ENCODE measurements around the gene FAM13A.

Gene FAM13A

DNA sequence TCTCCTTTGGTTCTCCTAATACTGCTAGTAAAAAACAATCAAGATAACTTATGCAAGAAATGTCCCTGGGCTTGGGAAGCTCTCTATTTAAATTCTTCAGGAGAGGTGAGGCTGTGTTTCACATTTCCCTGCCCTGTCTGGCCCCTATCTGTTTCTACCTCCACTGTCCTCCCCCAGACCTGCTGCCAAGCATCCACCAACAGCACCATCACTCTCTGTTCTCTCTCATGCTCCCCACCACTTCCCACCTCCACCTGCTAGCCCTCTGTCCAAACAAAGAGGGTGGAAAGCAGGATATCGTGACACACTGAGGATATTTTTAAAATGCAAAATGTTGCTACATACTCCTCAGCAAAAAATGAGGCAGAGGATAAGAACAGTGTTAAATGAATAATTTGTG, 271.0 kb downstream of the FAM13A start:
- Histone ChIP-seq H3K79me2 (ENCODE audit: low read length) (no peaks in the 10 kb centered on the region), H3F3A (ENCODE audit: insufficient read depth, low read length) (no peaks in the 10 kb centered on the region), H2AFZ (ENCODE audit: low read length) (no peak overlapping the region), H3K27me3 (replicated peaks; ENCODE audit: insufficient read depth, low read length) (no peaks in the 10 kb centered on the region), H3K27ac (ENCODE audit: low read length) (no peak overlapping the region), H3K4me2 (ENCODE audit: low read depth, low read length) (no peak overlapping the region), H3K4me1 (ENCODE audit: low read length) (no peaks in the 10 kb centered on the region), H4K20me1 (ENCODE audit: insufficient read depth, low read length) (no peaks in the 10 kb centered on the region), H3K9me3 (replicated peaks; ENCODE audit: insufficient read depth, low read length) (no peaks in the 10 kb centered on the region), H3K36me3 (replicated peaks; ENCODE audit: insufficient read depth, low read length) (no peaks in the 10 kb centered on the region), H3K9ac (ENCODE audit: low read length) (no peak overlapping the region), H3K9me2 (replicated peaks; ENCODE audit: insufficient read depth, low read length) (no peaks in the 10 kb centered on the region), H3K4me3 (ENCODE audit: low read length) (no peak overlapping the region)
- no peak for DNase-seq
- TF ChIP-seq, protein P1, sequence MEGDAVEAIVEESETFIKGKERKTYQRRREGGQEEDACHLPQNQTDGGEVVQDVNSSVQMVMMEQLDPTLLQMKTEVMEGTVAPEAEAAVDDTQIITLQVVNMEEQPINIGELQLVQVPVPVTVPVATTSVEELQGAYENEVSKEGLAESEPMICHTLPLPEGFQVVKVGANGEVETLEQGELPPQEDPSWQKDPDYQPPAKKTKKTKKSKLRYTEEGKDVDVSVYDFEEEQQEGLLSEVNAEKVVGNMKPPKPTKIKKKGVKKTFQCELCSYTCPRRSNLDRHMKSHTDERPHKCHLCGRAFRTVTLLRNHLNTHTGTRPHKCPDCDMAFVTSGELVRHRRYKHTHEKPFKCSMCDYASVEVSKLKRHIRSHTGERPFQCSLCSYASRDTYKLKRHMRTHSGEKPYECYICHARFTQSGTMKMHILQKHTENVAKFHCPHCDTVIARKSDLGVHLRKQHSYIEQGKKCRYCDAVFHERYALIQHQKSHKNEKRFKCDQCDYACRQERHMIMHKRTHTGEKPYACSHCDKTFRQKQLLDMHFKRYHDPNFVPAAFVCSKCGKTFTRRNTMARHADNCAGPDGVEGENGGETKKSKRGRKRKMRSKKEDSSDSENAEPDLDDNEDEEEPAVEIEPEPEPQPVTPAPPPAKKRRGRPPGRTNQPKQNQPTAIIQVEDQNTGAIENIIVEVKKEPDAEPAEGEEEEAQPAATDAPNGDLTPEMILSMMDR (IDR thresholded peaks at IDR 0.05; ENCODE audit: low read length), result no peak
- no peak for TF ChIP-seq EZH2 (optimal IDR thresholded peaks at IDR 0.05; ENCODE audit: low read depth, low read length)
- TF ChIP-seq EZH2phosphoT487 (IDR thresholded peaks at IDR 0.05; ENCODE audit: low read length), result no peak

DNA sequence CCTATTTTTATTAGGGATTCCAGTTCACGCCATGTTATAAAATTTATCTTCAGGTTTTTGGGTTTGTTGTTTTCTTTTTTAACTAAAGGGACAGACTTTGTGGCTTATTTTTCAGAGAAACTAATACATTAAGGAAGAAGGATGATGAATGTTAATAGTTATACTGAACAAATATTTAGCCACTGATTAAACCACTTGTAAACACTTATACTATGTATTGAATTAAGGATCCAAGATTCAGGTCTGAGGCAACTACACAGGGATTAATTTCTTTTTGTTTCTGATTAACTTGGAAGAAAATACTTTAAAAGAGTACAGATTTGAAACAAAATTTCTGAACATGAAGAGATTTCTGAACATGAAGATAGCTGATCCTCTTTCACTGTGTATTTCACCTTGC, 276.6 kb downstream of the FAM13A start:
- DNase-seq, result no peak
- Histone ChIP-seq H3K4me1 (ENCODE audit: low read length) (no peaks in the 10 kb centered on the region), H3K9ac (ENCODE audit: low read length) (no peak overlapping the region), H2AFZ (ENCODE audit: low read length) (no peak overlapping the region), H3K4me3 (ENCODE audit: low read length) (no peak overlapping the region), H3K4me2 (ENCODE audit: low read depth, low read length) (no peak overlapping the region), H3K27me3 (replicated peaks; ENCODE audit: insufficient read depth, low read length) (no peaks in the 10 kb centered on the region), H4K20me1 (ENCODE audit: insufficient read depth, low read length) (no peaks in the 10 kb centered on the region), H3K9me3 (replicated peaks; ENCODE audit: insufficient read depth, low read length) (no peaks in the 10 kb centered on the region), H3K9me2 (replicated peaks; ENCODE audit: insufficient read depth, low read length) (no peaks in the 10 kb centered on the region), H3K79me2 (ENCODE audit: low read length) (no peaks in the 10 kb centered on the region), H3K27ac (ENCODE audit: low read length) (no peak overlapping the region), H3K36me3 (replicated peaks; ENCODE audit: insufficient read depth, low read length) (no peaks in the 10 kb centered on the region), H3F3A (ENCODE audit: insufficient read depth, low read length) (no peaks in the 10 kb centered on the region)
- TF ChIP-seq EZH2phosphoT487 (IDR thresholded peaks at IDR 0.05; ENCODE audit: low read length) (no peak), EZH2 (optimal IDR thresholded peaks at IDR 0.05; ENCODE audit: low read depth, low read length) (no peak)
- TF ChIP-seq, protein P1 (IDR thresholded peaks at IDR 0.05; ENCODE audit: low read length), result no peak

DNA sequence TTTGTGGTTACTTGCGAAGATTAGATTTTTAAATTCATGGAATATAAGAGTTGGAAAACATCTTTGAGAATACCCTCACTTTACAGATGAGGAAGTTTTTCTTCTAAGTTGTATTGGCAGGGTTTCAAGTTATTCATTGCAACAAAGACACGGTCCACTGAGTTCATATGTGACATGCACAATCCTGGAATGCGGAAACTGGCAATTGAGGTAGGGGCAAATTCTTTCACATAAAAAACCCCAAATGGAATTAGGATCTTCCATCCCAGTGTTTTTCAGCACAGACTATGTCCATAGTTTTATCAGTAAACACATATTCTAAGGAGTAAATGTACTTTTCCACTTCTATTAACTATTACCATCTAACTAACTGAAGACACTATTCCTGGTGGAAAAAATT, 277.6 kb downstream of the FAM13A start:
- Histone ChIP-seq H3K79me2 (ENCODE audit: low read length) (no peaks in the 10 kb centered on the region), H4K20me1 (ENCODE audit: insufficient read depth, low read length) (no peaks in the 10 kb centered on the region), H3K9ac (ENCODE audit: low read length) (no peak overlapping the region), H2AFZ (ENCODE audit: low read length) (no peak overlapping the region), H3K36me3 (replicated peaks; ENCODE audit: insufficient read depth, low read length) (no peaks in the 10 kb centered on the region), H3K4me3 (ENCODE audit: low read length) (no peak overlapping the region), H3F3A (ENCODE audit: insufficient read depth, low read length) (no peaks in the 10 kb centered on the region), H3K27ac (ENCODE audit: low read length) (no peak overlapping the region), H3K9me2 (replicated peaks; ENCODE audit: insufficient read depth, low read length) (no peaks in the 10 kb centered on the region), H3K4me1 (ENCODE audit: low read length) (no peaks in the 10 kb centered on the region), H3K9me3 (replicated peaks; ENCODE audit: insufficient read depth, low read length) (no peaks in the 10 kb centered on the region), H3K27me3 (replicated peaks; ENCODE audit: insufficient read depth, low read length) (no peaks in the 10 kb centered on the region), H3K4me2 (ENCODE audit: low read depth, low read length) (no peak overlapping the region)
- TF ChIP-seq EZH2 (optimal IDR thresholded peaks at IDR 0.05; ENCODE audit: low read depth, low read length), result no peak
- TF ChIP-seq, protein P1 (IDR thresholded peaks at IDR 0.05; ENCODE audit: low read length), result no peak
- no peak for TF ChIP-seq EZH2phosphoT487 (IDR thresholded peaks at IDR 0.05; ENCODE audit: low read length)
- DNase-seq, result no peak

All from MM.1S (cell line).